ENCODE results near the gene USP35.
"Not testable (repeated sequence)": the region's sequence is repeated elsewhere in the genome, so short reads cannot be mapped to it uniquely, and the experiment has no call there.

Gene USP35

DNA sequence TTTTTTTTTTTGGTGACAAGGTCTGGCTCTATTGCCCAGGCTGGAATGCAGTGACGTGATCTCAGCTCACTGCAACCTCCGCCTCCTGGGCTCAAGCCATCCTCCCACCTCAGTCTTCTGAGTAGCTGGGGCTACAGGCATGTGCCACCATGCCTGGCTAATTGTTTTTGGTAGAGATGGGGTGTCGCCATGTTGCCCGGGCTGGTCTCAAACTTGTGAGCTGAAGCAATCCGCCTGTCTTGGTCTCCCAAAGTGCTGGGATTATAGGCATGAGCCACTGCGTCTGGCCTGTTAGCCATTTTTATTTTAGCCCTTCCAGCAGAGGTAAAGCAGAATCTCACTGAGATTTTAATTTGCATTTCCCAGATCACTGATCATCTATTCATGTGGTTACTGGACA lies 44.3 kb downstream of the USP35 start:
- not testable (repeated sequence) for DNase-seq (ENCODE audit: low spot score)

DNA sequence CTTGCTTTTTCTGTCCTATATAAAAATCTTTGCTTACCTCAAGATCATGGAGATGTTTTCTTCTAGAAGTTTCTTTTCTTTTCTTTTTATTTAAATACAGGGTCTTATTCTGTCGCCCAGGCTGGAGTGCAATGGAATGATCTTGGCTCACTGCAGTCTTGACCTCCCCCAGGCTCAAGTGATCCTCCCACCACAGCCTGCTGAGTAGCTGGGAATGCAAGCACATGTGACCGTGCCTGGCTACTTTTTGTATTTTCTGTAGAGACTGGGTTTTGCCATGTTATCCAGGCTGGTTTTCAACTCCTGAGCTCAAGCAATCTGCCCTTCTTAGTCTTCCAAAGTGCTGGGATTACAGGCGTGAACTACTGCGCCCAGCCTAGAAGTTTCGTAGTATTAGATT lies 45.3 kb downstream of the USP35 start:
- DNase-seq (ENCODE audit: low spot score) = no peak

DNA sequence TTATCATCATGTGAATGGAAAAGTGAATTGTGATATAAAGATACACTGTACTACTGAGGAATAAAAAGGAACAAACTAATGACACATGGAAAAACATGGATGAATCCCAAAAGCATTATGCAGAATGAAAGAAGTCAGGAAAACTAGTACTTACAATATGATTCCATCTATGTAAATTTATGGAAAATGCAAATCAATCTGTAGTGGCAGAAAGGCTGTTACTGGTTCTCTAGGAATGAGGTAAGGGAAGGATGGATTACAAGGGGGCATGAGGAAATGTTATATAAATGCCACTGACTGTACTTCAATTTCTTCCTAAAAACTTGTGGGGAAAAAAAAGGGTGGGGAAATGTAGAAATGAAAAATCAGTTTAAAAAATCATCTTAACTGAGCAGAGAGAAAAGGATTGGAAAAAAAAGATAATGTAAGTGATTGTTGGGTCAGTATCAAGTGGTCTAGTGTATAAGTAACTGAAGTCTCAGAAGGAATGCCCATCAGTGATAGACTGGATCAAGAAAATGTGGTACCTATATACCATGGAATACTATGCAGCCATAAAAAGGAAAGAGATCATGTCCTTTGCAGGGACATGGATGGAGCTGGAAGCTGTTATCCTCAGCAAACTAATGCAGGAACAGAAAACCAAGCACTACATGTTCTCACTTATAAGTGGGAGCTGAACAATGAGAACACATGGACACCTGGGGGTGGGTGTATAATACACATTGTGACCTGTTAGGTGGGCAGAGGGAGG lies 48.8 kb downstream of the USP35 start:
- DNase-seq (ENCODE audit: low spot score) = no peak

DNA sequence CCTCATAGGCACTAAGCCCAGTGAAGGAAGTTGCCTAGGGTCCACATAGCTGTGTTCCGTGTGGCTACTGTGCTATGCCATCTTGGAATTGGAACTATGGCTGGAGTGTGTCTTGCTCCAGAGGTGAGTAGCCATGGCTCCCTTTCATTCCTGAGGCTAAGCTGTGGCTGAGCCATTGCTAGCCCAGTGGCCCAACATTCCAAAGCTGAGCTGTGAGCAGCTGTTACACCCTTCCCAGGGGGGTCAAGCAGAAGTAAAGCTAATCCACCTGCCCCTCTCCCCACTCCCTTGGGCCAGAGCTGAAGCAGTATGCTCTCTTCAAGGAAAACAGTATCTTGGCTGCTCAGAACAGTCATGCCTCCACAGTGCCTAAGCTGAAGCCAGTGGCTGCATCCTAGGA lies 51.1 kb downstream of the USP35 start:
- DNase-seq (ENCODE audit: low spot score) = no peak

DNA sequence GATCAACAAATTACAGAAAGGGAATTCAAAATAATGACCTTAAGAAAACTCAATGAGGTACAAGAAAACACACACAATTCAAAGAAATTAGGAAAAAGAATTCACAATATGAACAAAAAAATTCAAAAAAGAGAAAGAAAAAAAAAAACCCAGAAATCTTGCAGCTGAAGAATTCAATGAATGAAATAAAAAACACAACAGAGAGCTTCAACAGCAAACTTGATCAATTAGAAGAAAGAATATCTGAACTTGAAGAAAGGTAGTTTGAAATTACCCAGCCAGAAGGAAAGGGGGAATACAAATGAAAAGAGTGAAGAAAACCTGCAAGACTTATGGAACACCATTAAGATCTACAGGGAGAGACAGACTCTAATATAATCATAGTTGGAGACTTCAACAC lies 52.8 kb downstream of the USP35 start:
- no peak for DNase-seq (ENCODE audit: low spot score)

DNA sequence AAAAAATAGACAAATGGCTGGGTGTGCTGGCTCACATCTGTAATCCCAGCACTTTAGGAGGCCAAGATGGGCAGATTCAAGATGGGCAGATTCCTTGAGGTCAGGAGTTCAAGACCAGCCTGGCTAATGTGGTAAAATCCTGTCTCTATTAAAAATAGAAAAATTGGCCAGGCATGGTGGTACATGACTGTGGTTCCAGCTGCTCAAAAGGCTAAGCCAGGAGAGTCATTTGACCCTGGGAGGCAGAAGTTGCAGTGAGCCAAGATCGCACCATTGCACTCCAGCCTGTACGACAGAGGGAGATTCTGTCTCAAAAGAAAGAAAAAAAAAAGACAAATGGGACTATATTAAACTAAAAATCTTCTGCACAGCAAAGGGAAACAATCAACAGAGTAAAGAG lies 55.4 kb downstream of the USP35 start:
- DNase-seq (ENCODE audit: low spot score) = no peak

DNA sequence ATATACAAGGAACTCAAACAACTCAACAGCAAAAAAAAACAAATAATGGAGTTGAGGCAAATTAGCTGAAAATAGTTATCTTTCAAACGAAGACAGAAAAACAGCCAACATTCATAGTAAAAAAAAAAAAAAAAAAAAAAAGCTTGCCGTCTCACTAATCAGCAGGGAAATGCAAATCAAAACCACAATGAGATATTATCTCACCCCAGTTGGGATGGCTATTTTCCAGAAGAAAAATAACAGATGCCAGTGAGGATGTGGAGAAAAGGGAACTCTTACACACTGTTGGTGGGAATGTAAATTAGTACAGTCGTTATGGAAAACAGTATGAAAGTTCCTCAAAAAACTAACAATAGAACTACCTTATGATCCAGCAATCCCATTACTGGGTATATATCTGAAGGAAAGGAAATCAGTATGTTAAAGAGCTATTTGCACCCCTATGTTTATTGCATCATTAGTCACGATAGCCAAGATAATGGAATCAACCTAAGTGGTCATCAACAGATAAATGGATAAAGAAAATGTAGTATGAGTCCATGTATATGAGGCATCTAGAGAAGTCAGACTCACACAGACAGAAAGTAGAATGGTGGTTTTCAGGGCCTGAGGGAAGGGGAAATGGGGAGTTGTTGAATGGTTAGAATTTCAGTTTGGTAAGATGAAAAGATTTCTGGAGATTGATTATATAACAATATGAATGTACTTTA lies 56.0 kb downstream of the USP35 start:
- DNase-seq (ENCODE audit: low spot score) = no peak

DNA sequence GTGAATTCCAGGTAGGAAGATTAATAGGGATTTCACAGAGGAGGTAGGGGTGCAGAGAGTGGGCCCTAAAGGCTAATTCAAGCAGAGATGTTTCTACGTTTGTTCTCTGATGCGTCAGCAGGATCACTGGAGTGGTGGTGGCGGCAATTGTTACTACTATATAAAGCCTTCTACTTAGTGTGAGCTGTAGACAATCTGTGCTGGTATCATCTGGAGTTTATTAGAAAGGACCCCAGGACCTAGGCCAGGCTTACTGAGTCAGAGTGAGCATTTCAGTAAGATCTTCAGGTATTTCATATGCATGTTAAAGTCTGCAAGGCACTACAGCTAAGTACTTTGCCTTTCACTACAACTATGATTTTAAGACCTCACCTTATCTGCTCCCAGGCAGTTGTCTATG lies 59.5 kb downstream of the USP35 start:
- DNase-seq (ENCODE audit: low spot score) = no peak

DNA sequence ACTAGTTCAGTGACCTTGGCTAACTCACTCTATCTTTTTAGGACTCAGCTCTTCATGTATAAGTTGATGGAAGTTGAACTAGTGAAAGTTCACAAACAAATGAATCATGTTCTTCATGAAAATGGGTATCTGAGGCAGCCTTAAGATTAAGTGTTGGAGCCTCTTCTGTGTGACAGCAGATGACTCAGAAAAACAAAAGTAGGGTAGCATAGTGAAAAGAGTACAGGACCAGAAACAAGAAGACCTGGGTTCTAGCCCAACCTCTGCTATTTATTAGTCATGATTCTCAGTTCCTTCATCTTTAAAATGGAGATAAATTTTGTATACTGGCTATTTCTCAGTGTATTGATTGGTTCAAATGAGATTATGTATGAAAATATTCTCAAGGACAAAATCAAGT lies 60.2 kb downstream of the USP35 start:
- DNase-seq (ENCODE audit: low spot score) = no peak

DNA sequence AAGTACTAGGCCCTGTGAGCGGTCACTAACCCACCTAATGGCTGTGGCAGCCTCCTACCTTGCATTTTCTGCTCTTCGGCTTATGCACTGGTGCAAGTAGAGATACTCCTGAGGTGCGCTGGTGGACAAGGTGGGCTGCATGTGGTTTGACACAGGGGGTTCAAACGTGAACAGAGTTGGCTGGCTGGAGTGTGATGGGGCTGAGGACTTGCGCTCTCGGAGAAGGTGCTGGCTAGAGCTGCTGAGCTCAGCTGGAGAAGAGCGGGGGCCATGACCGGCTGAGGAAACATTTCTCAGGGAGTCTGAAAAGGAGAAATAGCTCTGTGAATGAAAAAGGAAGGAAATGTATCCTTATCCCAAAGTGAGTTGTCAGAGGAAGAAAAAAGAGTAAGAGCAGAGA lies 61.4 kb downstream of the USP35 start:
- no peak for DNase-seq (ENCODE audit: low spot score)

DNA sequence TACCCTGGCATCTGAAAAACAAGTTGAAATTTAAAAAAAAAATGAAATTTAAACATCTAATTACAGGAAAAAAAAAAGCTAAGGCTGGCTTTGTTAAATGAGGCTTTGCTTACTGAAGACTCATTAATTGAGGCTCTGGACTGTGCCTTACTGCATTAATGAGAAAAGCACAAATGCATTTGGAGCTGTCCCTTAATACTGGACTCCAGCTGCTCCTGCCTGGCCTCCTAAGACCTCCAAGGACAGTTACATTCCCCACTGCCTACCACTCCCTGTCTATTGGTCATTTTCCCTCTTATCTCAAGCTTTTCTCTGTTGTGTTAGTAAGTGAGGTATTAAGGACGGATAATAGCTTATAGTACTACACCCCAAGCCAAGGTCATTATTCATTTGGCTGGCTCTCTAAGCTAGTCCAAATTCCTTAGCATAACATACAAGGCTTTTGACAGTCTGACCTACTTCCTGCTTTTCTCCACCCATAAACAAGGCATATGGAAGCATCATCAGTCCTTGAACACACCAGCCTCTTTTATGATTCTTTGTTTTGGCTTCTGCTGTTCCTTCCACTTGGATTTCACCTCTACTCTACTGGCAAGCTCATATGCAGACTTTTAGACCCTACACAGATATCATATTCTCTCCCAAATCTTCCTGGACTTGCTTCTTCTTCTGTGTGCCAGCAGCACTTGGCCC lies 62.5 kb downstream of the USP35 start:
- DNase-seq (ENCODE audit: low spot score) = no peak

DNA sequence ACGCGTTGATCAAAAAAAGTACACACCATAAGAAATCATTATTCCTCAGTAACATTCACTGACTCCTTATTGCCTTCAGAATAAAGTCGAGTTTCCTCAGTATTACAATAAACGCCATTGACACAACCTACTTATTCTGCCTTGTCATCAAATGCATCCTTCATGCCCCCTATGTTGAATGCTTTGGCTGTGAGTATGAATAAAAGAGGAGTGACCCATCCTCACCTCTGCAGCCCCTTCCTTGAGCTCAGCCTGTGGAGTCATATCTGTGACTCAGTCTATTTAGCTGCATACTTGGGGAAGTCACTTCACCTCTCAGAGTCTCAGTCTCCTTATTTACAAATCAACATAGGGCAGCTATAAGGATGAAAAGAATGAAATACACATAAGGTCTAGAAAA lies 65.1 kb downstream of the USP35 start:
- DNase-seq (ENCODE audit: low spot score) = no peak

DNA sequence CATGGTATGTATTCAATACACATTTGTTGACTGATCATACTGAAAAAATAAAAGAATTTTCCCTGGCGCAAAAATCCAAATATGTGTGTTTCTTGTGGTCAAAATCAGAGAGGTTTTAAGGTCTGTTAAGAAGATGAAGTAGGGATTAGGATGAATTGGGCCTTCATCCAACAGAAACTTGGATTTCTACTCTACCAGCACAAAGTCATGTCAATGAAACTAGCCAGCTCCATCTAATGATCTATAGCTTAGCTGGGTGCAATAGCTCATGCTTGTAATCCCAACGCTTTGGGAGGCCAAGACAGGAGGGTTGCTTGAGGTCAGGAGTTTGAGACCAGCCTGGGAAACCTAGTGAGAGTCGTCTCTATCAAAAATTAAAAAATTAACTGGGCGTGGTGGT lies 65.5 kb downstream of the USP35 start:
- no peak for DNase-seq (ENCODE audit: low spot score)

DNA sequence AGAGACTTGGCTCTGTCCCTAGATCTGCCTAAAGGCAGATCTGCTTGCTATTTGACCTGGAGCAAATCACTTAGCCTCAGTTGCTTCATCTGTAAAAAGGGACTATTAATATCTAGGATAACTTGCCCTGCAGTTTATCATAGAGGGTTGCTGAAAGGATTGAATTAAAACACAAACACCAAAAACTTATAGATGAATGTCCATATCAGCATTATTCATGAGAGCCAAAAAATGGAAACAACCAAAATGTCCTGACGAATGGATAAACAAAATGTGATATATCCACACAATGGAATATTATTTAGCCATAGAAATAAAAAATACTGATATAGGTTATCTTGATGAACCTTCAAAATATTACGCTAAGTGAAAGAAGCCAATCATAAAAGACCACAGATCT lies 67.2 kb downstream of the USP35 start:
- DNase-seq (ENCODE audit: low spot score) = no peak

DNA sequence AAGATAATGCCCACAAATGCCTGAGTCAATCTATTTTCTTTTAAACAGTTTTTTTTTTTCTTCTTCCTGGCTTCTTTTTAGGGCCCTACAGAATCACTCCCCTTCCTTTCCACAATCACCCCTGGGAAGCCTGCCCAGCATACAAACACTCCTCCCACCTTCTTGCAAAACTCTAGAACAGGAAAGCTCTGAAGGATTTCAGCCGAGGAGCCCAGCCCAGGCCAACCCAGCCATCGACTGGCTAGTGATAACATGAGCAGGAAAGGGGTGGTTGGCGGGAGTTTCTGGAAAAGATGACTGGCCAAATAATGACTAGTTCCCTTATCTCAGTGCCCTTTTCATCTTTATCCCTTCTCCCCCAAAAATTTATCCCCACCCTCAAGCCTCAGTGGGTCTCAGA lies 68.2 kb downstream of the USP35 start:
- no peak for DNase-seq (ENCODE audit: low spot score)

DNA sequence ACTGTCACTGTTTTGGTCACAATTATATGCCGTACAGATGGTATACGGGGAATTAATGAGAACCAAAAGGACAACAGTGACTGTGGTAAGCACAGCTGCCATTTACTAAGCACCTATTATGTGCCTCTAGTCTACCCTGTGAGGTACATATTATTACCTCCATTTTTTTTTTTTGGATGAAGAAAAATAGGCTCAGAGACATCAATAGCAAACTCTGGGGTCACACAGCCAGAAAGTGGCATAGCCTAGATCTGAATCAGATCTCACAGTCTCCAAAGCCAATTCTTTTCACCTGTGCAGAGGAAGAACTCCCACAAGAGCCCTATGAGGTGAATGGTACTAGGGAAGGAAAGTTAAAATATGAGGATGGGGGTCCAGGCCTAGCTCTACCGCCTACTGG lies 68.9 kb downstream of the USP35 start:
- no peak for DNase-seq (ENCODE audit: low spot score)

DNA sequence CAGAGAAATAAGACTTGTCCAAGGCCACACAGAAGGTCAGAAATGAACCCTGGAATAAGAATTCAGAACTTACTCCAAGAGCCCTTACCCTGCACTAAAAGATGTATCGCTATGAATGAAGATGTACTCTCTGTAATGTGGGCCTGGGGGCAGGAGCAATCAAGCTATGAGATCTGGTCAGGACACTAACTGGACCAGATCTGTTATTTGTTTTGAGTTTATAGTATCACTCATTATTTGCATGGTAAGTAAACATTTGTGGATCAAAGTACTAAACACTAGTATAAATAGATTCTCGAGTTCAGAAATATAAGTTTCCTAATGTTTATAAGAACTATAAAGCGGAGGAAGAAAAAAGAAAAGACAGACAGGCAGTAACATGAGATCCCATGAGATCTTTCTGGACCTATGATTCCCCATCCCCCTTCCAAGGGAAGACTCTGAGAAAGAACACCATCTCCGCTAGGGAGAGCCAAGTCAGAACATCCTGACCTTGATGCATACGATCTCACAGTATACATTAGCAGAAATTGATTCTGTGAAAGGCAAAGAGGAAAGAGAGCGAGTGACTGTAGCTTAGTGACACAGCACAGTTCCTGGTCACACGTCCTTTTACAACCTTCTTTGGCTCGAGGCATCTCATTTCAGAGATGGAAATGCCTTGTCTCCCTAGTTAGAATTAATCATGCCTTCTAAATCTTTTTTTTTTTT lies 71.2 kb downstream of the USP35 start:
- no peak for DNase-seq (ENCODE audit: low spot score)

DNA sequence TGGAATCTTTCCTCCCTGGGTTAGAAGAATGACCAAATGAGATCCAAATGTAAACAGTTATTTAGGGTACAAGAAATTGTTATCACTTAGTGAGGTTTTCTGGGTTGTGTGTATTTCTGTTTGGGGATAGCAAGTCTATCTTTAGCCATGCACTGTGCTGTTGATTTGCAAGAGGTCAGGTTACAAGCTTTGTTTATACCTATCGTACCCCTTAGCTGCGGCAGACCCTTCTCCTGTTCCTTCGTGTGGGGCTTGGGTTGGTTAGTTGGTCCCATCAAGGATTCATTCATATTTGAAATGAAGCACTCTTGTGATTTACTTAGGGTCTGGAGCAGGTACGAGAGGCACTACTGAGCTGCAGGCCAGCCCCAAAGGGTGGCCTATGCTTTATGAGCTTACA lies 72.6 kb downstream of the USP35 start:
- no peak for DNase-seq (ENCODE audit: low spot score)

DNA sequence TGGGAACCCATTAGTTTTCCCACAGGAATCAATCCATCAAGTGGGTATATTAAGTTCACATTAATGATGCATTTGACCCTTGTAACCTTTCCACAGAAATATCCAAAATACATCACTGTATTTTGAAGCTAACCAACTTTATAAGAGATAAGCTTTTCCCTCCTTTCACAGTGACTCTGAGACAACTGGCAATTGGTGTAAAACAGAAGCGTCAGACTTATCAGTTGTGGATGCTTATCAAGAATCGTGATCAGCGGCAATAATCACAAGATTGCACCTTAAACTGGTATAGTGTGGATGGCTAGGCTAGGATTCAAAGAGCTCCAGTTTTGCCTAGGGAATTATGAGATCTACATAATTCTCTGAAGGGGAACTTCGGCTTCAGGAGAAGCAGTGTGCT lies 73.1 kb downstream of the USP35 start:
- DNase-seq (ENCODE audit: low spot score) = no peak

DNA sequence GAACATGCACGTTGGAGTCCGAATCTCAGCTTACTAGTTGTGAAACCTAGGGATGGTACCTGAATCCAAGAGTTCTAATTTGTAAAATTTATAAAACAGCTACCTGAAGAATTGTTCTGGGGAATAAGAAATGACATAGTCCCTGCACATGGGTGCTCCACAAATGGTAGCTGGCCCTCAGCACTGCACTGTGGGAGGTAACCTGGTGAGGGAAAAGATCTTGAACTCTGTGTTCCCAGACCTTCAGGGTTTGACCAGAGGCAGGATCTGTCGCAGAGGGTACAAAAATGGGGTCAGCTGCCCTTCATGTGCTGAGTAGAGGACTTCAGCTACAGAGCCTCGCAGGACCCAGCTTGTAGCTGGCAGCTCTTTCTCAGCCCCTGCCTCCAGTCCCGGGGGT lies 73.5 kb downstream of the USP35 start:
- no peak for DNase-seq (ENCODE audit: low spot score)

DNA sequence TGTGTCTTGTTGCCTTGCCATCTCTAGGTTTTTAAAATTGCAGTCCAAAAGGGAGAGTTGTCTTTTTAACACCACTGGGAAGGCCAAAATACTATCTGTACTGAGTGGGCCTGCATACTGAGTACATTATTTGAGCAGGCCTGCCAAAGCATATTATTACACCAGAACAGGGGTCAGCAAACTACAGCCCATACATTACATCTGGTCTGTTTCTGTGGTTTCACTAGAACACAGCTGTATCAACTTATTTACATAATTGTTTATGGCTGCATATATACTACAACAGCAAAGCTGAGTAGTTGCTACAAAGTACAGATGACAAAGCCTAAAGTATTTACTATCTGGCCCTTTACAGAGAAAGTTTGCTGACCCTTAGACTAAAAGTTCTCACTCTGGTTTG lies 74.0 kb downstream of the USP35 start:
- no peak for DNase-seq (ENCODE audit: low spot score)
